ENCODE measurements around the gene MDFIC. TPM values are rescaled to one million over a fixed set of nuclear protein-coding genes. Genes with fewer than 3 reads are reported as not detected.

MDFIC gene
- total RNA-seq, 3 donors from 2014 or later (not counting 1 experiment from before 2014, with no cell fraction given), result 19.1 to 24.0 (median 21.8) TPM

DNA sequence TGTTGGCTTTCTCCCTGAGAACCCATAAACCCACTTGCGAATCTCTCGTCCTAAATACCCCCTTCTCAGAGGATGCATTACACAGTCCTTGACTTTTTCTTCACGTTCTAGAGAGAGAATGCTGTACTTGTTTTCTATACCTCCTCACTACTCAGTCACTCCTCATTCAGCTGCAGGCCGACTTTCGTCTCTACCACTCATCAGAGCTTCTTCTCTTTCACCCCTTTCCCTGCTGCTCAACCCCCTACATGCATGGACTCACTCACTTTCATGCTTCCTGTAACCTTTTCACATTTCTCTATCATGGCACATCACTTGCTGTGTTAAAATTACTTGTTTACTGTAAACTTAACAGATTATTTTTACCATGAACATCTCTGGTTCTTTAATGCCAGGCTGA is 19.8 kb downstream of the MDFIC start:
- WGBS (ENCODE audit: insufficient coverage), result 82% methylated on average over 5 of the region's 5 CpGs
- peaks cover 20% of the 10 kb centered on the region for H3K36me3 ChIP-seq (ENCODE audit: control insufficient read depth, insufficient read depth, low read length)
- H3K27me3 ChIP-seq (ENCODE audit: control insufficient read depth, insufficient read depth, low read length), result no peaks in the 10 kb centered on the region
- H3K27ac ChIP-seq (ENCODE audit: low read length), result no peak overlapping the region
- no peak overlapping the region for H3K4me3 Mint-ChIP-seq
- H3K4me1 ChIP-seq (ENCODE audit: control insufficient read depth, insufficient read depth, low read length), result peaks cover 2% of the 10 kb centered on the region
- H3K9me3 ChIP-seq (ENCODE audit: control insufficient read depth, insufficient read depth, low read length), result no peaks in the 10 kb centered on the region
- no peak overlapping the region for H3K4me3 ChIP-seq (ENCODE audit: low read length)
- ATAC-seq (no peak), DNase-seq (no peak)
- TF ChIP-seq, protein P1, sequence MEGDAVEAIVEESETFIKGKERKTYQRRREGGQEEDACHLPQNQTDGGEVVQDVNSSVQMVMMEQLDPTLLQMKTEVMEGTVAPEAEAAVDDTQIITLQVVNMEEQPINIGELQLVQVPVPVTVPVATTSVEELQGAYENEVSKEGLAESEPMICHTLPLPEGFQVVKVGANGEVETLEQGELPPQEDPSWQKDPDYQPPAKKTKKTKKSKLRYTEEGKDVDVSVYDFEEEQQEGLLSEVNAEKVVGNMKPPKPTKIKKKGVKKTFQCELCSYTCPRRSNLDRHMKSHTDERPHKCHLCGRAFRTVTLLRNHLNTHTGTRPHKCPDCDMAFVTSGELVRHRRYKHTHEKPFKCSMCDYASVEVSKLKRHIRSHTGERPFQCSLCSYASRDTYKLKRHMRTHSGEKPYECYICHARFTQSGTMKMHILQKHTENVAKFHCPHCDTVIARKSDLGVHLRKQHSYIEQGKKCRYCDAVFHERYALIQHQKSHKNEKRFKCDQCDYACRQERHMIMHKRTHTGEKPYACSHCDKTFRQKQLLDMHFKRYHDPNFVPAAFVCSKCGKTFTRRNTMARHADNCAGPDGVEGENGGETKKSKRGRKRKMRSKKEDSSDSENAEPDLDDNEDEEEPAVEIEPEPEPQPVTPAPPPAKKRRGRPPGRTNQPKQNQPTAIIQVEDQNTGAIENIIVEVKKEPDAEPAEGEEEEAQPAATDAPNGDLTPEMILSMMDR (IDR thresholded peaks at IDR 0.05), result no peak
- no peak overlapping the region for H3K27ac Mint-ChIP-seq
- intact Hi-C loops (cut with micrococcal nuclease), result no loop called here
- H3K4me1 Mint-ChIP-seq, result peaks cover 17 to 27% of the 10 kb centered on the region in 2 donors
- H3K9me3 Mint-ChIP-seq, result no peaks in the 10 kb centered on the region
- no peaks in the 10 kb centered on the region for H3K27me3 Mint-ChIP-seq (ENCODE audit: low read depth in 2 of 2)
- peaks cover 9% of the 10 kb centered on the region for H3K36me3 Mint-ChIP-seq

DNA sequence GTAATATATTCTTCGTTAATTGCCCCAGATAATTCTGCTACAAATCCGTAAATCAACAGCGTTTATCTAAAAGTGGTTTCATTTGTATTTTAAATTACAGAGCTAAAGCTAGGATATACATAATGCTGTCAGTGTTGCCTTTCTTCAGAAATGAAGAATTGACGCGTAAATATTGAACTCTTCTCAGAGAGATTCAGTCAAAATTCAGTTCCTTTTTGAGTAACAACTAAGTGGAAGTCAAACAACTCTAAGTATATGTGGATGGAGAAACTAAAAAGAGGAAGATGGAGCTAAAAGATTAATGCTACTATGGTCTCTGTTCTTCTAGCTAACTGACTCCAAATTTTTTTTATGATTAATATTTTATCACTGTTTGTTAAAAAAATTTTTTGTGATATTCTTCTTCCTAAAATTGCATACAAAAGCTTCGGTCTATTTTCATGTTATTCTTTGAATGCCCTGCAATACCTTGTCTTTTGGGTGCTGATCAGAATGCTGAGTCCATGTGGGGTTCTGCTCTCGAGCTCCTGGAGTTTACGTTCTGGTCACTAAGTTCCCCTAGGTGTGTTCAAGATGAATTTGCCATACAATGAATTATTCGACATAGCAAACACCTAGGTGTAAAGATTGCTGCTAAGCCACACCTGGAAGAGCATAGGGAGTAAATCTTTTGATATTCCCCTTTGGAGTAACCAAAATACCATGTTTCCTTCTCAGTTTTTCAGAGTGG is 20.7 kb downstream of the MDFIC start:
- no peak for ATAC-seq
- no peak for DNase-seq
- no peak overlapping the region for H3K4me3 Mint-ChIP-seq
- Histone ChIP-seq H3K27ac (ENCODE audit: low read length) (no peak overlapping the region), H3K36me3 (ENCODE audit: control insufficient read depth, insufficient read depth, low read length) (peaks cover 20% of the 10 kb centered on the region), H3K9me3 (ENCODE audit: control insufficient read depth, insufficient read depth, low read length) (no peaks in the 10 kb centered on the region), H3K4me1 (ENCODE audit: control insufficient read depth, insufficient read depth, low read length) (peaks cover 2% of the 10 kb centered on the region), H3K4me3 (ENCODE audit: low read length) (no peak overlapping the region), H3K27me3 (ENCODE audit: control insufficient read depth, insufficient read depth, low read length) (no peaks in the 10 kb centered on the region)
- no peaks in the 10 kb centered on the region for H3K9me3 Mint-ChIP-seq
- H3K27ac Mint-ChIP-seq, result no peak overlapping the region
- H3K4me1 Mint-ChIP-seq, result peaks cover 23 to 31% of the 10 kb centered on the region in 2 donors
- WGBS (ENCODE audit: insufficient coverage), result 71% methylated on average over 9 of the region's 9 CpGs
- intact Hi-C loops (cut with micrococcal nuclease), result no loop called here
- no peaks in the 10 kb centered on the region for H3K27me3 Mint-ChIP-seq (ENCODE audit: low read depth in 2 of 2)
- TF ChIP-seq, protein P1 (IDR thresholded peaks at IDR 0.05), result no peak
- peaks cover 9% of the 10 kb centered on the region for H3K36me3 Mint-ChIP-seq

DNA sequence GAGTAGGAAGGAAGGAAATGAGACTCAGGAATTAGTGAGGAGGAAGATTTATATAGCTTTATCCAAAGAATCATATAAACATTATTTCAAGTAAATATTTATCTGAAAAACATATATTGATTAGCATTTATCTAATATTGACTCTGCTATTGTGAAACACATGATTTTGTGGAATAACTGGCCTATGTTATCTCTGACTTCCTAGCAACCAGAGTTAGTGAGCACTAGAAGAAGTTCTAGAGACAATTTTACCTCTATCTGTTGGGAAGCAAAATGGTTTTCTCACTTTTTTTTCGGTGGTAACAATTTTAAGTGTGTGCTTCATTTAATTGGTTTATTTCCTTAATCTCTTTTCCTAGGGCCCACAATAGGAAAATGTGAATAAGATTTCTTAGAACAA is 21.6 kb downstream of the MDFIC start:
- Mint-ChIP-seq H3K4me3 (no peak overlapping the region), H3K36me3 (peaks cover 9% of the 10 kb centered on the region), H3K27me3 (ENCODE audit: low read depth in 2 of 2) (no peaks in the 10 kb centered on the region), H3K9me3 (no peaks in the 10 kb centered on the region), H3K27ac (no peak overlapping the region), H3K4me1 (peaks cover 23 to 40% of the 10 kb centered on the region in 2 donors)
- H3K4me1 ChIP-seq (ENCODE audit: control insufficient read depth, insufficient read depth, low read length), result peaks cover 2% of the 10 kb centered on the region
- DNase-seq, result no peak
- TF ChIP-seq, protein P1 (IDR thresholded peaks at IDR 0.05), result no peak
- H3K9me3 ChIP-seq (ENCODE audit: control insufficient read depth, insufficient read depth, low read length), result no peaks in the 10 kb centered on the region
- no peak overlapping the region for H3K27ac ChIP-seq (ENCODE audit: low read length)
- H3K27me3 ChIP-seq (ENCODE audit: control insufficient read depth, insufficient read depth, low read length), result no peaks in the 10 kb centered on the region
- WGBS (ENCODE audit: insufficient coverage), result no CpG with 5 or more reads among the region's 1 CpG
- ATAC-seq, result no peak
- peaks cover 20% of the 10 kb centered on the region for H3K36me3 ChIP-seq (ENCODE audit: control insufficient read depth, insufficient read depth, low read length)
- H3K4me3 ChIP-seq (ENCODE audit: low read length), result no peak overlapping the region
- intact Hi-C loops (cut with micrococcal nuclease), result no loop called here

Data from natural killer cell (primary cell).